Measurements from ENCODE around the gene TMEM86B. TPM values are rescaled to one million over a fixed set of nuclear protein-coding genes. Genes with fewer than 3 reads are reported as not detected.

The TMEM86B gene, protein sequence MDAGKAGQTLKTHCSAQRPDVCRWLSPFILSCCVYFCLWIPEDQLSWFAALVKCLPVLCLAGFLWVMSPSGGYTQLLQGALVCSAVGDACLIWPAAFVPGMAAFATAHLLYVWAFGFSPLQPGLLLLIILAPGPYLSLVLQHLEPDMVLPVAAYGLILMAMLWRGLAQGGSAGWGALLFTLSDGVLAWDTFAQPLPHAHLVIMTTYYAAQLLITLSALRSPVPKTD
- 6.8 and 7.7 TPM in 2 replicates for total RNA-seq

DNA sequence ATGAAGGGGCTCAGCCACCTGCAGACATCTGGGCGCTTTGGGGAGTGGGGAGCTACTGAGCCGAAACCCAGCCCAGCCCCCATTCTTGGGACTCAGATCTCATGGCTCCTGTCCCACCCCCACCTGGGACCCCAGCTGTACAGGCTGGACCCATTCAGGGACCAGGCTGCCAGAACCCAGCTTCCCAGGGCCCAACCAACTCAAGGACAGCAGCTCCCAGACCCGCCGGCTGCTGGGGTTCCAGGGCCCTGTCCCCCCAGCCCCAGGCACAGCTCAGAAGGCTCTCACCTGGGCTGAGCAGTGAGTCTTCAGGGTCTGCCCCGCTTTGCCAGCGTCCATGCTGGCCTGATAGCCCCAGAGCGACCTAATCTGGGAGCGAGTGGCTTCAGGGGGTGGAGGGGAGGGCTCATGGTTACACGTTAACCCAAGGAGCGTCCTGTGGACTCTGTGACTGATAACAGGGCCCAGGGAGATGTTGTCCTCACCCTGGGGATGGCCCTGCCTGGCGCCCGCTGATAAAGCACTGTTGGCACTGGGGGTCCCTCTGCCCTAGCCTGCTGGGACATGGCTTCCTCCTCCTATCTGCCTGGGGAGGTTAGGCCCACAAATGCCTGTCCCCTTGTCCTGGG, at the start of gene TMEM86B:
Gene TMEM86B, minus strand, starts transcription at position 361 of the 629 bp plus-strand sequence. Its CDS starts 22 bp downstream, at position 339.
- Mint-ChIP-seq H3K9me3 (no peaks in the 10 kb centered on the region), H3K36me3 (ENCODE audit: low read depth) (peaks cover 49% of the 10 kb centered on the region), H3K4me3 (no peak within 1 kb of the TSS), H3K27ac (no peak within 1 kb of the TSS), H3K4me1 (no peaks in the 10 kb centered on the region), H3K27me3 (no peaks in the 10 kb centered on the region)
- intact Hi-C loops (cut with micrococcal nuclease), result no loop called here
- DNase-seq, result no peak

GRCh38 chr19:55277494-55277893, 48.9 kb upstream of the TMEM86B start:
- H3K4me3 Mint-ChIP-seq, result no peak overlapping the region
- DNase-seq, result no peak
- no peaks in the 10 kb centered on the region for H3K27me3 Mint-ChIP-seq
- H3K4me1 Mint-ChIP-seq, result peaks cover 26% of the 10 kb centered on the region
- H3K27ac Mint-ChIP-seq, result no peak overlapping the region
- intact Hi-C loops (cut with micrococcal nuclease), result no loop called here
- H3K36me3 Mint-ChIP-seq (ENCODE audit: low read depth), result peaks cover 16% of the 10 kb centered on the region
- H3K9me3 Mint-ChIP-seq, result no peaks in the 10 kb centered on the region

- no peak overlapping the region for H3K4me3 Mint-ChIP-seq
- H3K27ac Mint-ChIP-seq, result no peak overlapping the region
- no peaks in the 10 kb centered on the region for H3K27me3 Mint-ChIP-seq
- no peak for DNase-seq
- intact Hi-C loops (cut with micrococcal nuclease), result no loop called here
- peaks cover 21% of the 10 kb centered on the region for H3K36me3 Mint-ChIP-seq (ENCODE audit: low read depth)
- peaks cover 26% of the 10 kb centered on the region for H3K4me1 Mint-ChIP-seq
- H3K9me3 Mint-ChIP-seq, result no peaks in the 10 kb centered on the region
Measured at GRCh38 chr19:55276720-55277430, 48.3 kb upstream of the TMEM86B start.

DNA sequence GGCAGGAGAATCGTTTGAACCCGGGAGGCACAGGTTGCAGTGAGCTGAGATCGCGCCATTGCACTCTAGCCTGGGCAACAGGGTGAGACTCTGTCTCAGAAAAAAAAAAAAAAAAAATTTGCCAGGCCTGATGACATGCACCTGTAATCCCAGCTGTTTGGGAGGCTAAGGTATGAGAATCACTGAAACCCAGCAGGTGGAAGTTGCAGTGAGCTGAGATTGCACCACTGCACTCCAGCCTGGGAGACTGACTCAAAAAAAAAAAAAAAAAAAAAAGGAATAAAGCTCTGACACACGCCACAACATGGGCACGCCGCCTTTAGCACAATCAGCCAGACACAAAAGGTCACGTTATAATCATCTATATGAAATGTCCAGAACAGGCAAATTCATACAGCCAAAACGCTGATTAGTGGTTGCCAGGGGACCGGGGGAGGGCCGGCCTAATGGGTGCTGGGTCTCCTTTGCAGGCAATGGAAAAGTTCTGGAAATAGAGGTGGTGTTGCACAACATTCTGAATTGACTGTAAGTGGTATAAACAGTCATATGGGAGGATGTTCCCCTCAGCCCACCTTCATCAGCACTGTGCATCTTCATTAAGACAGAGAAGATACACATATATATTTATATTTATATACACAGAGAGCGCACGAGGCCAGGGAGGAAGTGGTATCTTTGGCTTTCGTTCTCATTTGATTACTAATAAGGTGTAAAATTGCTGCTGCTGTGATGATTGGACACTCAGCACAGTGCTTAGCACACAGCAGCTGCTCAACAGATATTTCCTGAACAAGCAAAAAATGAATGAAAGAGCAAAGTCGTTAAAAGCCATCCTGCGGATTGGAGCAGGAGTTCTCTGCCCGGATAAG, 47.5 kb upstream of the TMEM86B start:
- peaks cover 22% of the 10 kb centered on the region for H3K4me1 Mint-ChIP-seq
- DNase-seq, result no peak
- H3K9me3 Mint-ChIP-seq, result no peaks in the 10 kb centered on the region
- no peak overlapping the region for H3K4me3 Mint-ChIP-seq
- H3K36me3 Mint-ChIP-seq (ENCODE audit: low read depth), result peaks cover 24% of the 10 kb centered on the region
- intact Hi-C loops (cut with micrococcal nuclease), result no loop called here
- H3K27ac Mint-ChIP-seq, result no peak overlapping the region
- H3K27me3 Mint-ChIP-seq, result no peaks in the 10 kb centered on the region

GRCh38 chr19:55273978-55274707, 45.6 kb upstream of the TMEM86B start:
- Mint-ChIP-seq H3K36me3 (ENCODE audit: low read depth) (peaks cover 28% of the 10 kb centered on the region), H3K9me3 (no peaks in the 10 kb centered on the region), H3K4me3 (no peak overlapping the region), H3K27me3 (no peaks in the 10 kb centered on the region), H3K4me1 (peaks cover 7% of the 10 kb centered on the region), H3K27ac (no peak overlapping the region)
- DNase-seq, result no peak
- intact Hi-C loops (cut with micrococcal nuclease), result no loop called here

- Mint-ChIP-seq H3K36me3 (ENCODE audit: low read depth) (peaks cover 28% of the 10 kb centered on the region), H3K27me3 (no peaks in the 10 kb centered on the region)
- intact Hi-C loops (cut with micrococcal nuclease), result no loop called here
Measured at GRCh38 chr19:55272142-55272541, 43.6 kb upstream of the TMEM86B start.

GRCh38 chr19:55270172-55270942, 41.8 kb upstream of the TMEM86B start:
- DNase-seq, result no peak
- Mint-ChIP-seq H3K27me3 (no peaks in the 10 kb centered on the region), H3K4me1 (no peaks in the 10 kb centered on the region), H3K27ac (no peak overlapping the region), H3K36me3 (ENCODE audit: low read depth) (peaks cover 29% of the 10 kb centered on the region), H3K9me3 (peaks cover 6% of the 10 kb centered on the region), H3K4me3 (no peak overlapping the region)
- intact Hi-C loops (cut with micrococcal nuclease), result no loop called here

More at GRCh38 chr19:55272142-55272541, 43.6 kb upstream of the TMEM86B start:
- H3K9me3 Mint-ChIP-seq, result no peaks in the 10 kb centered on the region
- DNase-seq, result no peak
- H3K27ac Mint-ChIP-seq, result no peak overlapping the region
- peaks cover 2% of the 10 kb centered on the region for H3K4me1 Mint-ChIP-seq
- H3K4me3 Mint-ChIP-seq, result no peak overlapping the region

GRCh38 chr19:55269299-55269698, 40.7 kb upstream of the TMEM86B start:
- intact Hi-C loops (cut with micrococcal nuclease), result no loop called here
- Mint-ChIP-seq H3K4me3 (no peak overlapping the region), H3K9me3 (peaks cover 6% of the 10 kb centered on the region), H3K4me1 (no peaks in the 10 kb centered on the region), H3K27ac (no peak overlapping the region), H3K36me3 (ENCODE audit: low read depth) (peaks cover 29% of the 10 kb centered on the region), H3K27me3 (no peaks in the 10 kb centered on the region)
- no peak for DNase-seq

- peaks cover 6% of the 10 kb centered on the region for H3K9me3 Mint-ChIP-seq
- peaks cover 27% of the 10 kb centered on the region for H3K36me3 Mint-ChIP-seq (ENCODE audit: low read depth)
- H3K27ac Mint-ChIP-seq, result no peak overlapping the region
- H3K4me1 Mint-ChIP-seq, result peaks cover 2% of the 10 kb centered on the region
- no peak for DNase-seq
- no peak overlapping the region for H3K4me3 Mint-ChIP-seq
- intact Hi-C loops (cut with micrococcal nuclease), result no loop called here
- H3K27me3 Mint-ChIP-seq, result no peaks in the 10 kb centered on the region
Measured at GRCh38 chr19:55266840-55267239, 38.3 kb upstream of the TMEM86B start.

DNA sequence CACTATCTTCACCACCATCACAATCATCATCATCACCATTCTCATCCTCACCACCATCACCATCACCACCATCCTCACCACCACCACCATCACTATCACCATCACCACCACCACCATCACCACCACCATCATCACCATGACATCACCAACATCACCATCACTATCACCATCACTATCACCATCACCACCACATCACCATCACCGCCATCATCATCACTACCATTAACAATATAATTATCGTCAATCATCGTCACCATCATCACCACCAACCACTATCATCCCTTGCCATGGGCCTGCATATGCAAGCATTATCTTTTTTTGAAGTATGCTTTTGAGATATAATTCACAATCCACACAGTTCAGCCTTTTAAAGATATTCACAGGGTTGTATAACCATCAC, 37.8 kb upstream of the TMEM86B start:
- Mint-ChIP-seq H3K9me3 (peaks cover 6% of the 10 kb centered on the region), H3K4me3 (no peak overlapping the region), H3K4me1 (peaks cover 2% of the 10 kb centered on the region), H3K27ac (no peak overlapping the region), H3K36me3 (ENCODE audit: low read depth) (peaks cover 26% of the 10 kb centered on the region), H3K27me3 (no peaks in the 10 kb centered on the region)
- no peak for DNase-seq
- intact Hi-C loops (cut with micrococcal nuclease), result no loop called here

GRCh38 chr19:55265723-55266386, 37.3 kb upstream of the TMEM86B start:
- H3K4me1 Mint-ChIP-seq, result peaks cover 2% of the 10 kb centered on the region
- peaks cover 6% of the 10 kb centered on the region for H3K9me3 Mint-ChIP-seq
- DNase-seq, result no peak
- intact Hi-C loops (cut with micrococcal nuclease), result no loop called here
- H3K36me3 Mint-ChIP-seq (ENCODE audit: low read depth), result peaks cover 24% of the 10 kb centered on the region
- no peak overlapping the region for H3K27ac Mint-ChIP-seq
- no peak overlapping the region for H3K4me3 Mint-ChIP-seq
- H3K27me3 Mint-ChIP-seq, result no peaks in the 10 kb centered on the region

DNA sequence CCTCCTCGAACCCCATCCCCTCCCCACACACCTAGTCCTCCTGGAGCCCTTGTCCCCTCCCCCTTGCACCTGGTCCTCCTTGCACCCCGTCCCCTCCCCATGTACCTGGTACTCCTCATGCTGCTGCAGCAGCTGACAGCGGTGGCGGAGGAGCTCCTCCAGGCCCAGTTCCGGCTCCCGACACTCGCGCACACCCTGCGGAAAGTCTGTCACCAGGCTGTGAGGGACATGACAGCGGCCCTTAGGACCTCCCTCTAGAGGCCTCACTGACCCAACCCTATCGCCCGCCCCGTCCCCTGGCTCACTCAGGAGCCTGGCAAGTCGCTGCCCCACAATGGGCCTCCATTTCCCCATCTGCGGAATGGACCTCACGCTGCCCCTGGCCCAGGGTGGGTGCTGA, 36.6 kb upstream of the TMEM86B start:
- no peak for DNase-seq
- H3K4me3 Mint-ChIP-seq, result no peak overlapping the region
- intact Hi-C loops (cut with micrococcal nuclease), result no loop called here
- H3K36me3 Mint-ChIP-seq (ENCODE audit: low read depth), result peaks cover 21% of the 10 kb centered on the region
- H3K9me3 Mint-ChIP-seq, result peaks cover 6% of the 10 kb centered on the region
- H3K27ac Mint-ChIP-seq, result no peak overlapping the region
- H3K4me1 Mint-ChIP-seq, result peaks cover 6% of the 10 kb centered on the region
- H3K27me3 Mint-ChIP-seq, result no peaks in the 10 kb centered on the region

All from activated CD4-positive, alpha-beta T cell treated with anti-CD3 and anti-CD28 coated beads, Interleukin-2, amount 10 ng/mL, durations not matched to agents 24 days and 14 days (primary cell).